ENCODE data around the gene PRX.
A peak's percentile ranks its signal among the peaks of the same experiment; 100 is the strongest.
"Not testable (repeated sequence)": the region's sequence is repeated elsewhere in the genome, so short reads cannot be mapped to it uniquely, and the experiment has no call there.

The PRX gene

DNA sequence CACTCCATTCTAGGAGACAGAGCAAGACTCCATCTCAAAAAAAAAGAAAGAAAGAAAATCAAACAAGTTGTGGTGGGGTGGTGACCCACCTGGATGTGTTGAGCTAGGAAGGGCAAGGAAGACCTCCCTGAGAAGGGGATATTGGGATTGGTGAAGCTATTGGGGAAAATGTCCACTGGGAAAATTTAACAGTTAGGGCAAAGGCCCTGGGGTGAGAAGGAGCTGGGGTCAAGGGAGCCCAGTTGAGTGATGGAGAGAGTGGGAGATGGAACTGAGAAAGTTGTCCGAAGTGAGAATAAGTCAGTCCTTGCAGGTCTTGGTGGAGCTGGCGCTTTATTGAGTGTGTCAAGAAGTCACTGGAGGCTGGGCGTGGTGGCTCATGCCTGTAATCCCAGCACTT lies 25.1 kb upstream of the PRX start:
- no peak for DNase-seq

DNA sequence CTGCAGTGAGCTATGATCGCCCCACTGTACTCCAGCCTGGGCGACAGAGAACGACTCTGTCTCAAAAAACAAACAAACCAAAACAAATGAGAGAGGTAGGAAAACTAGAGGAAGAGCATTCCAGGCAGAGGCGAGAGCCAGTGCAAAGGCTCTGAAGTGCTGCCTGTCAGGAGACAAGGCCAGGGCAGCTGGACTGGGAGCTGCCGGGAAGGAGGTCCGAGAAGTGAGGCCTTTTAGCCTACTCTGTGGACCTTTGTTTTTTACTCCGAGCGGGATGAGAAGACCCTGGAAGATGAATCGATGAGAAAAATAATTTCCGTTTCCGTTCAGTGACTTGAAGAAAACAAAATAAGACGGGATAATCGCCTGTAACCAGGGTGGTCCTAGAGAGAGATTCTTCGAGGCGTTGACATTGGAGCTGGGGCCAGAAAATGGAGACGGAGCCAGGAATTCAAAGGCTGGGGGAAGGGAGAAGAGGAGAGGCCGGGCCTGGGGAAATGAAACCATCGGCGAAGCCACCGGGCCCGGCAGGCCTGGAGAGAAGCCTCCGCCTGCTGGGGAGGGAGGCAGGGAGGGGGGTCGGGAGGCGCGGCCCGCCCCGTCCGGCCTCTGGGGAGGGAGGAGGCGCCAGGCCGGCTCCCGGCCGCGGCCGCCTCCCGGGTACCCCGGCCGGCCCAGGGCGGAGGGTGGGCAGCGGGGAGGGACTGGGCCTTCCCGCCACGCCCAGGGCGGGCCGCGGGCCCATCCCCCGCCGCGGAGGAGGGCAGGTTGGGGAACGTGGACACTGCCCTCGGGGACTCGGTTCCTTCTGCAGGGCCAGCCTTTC lies 20.4 kb upstream of the PRX start:
- DNase-seq = peak; percentile 93

DNA sequence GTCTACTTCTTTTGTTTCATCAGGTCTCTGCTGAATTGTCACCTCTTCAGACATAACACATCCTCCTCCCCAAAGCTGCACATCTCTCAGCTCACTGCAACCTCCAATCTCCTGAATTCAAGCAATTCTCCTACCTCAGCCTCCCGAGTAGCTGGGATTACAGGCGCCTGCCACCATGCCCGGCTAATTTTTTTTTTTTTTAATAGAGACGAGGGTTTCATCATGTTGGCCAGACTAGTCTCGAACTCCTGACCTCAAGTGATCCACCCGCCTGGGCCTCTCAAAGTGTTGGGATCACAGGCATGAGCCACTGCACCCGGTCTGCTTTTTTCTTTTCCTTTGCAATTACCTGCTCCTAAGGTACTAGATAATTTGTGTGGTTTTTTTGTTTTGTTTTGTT lies 19.6 kb upstream of the PRX start:
- DNase-seq = not testable (repeated sequence)

DNA sequence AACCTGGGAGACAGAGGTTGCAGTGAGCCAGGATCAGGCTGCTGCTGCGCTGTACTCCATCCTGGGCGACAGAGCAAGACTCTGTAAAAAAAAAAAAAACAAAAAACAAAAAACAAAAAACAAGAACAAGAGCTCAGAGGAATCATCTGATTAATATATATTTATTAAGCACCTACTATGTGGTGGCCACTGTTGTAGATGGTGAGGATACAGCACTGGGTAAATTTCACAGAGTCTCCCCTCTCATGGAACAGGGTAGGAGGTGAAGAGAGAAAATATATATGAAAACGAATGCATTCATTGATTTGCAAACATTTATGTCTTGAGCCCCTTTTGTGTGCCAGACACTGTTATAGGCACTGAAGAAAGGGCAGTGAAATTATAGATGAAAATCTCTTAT lies 18.5 kb upstream of the PRX start:
- DNase-seq = no peak

DNA sequence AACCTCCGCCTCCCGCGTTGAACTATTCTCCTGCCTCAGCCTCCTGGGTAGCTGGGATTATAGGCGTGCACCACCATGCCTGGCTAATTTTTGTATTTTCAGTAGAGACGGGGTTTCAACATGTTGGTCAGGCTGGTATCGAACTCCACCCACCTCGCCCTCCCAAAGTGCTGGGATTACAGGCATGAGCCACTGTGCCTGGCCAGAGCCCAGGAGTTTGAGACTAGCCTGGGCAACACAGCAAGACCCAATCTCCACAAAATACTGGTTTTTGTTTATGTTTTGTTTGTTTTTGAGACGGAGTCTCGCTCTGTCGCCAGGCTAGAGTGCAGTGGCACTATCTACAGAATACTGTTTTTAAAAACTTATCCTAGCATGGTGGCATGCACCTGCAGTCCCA lies 17.1 kb upstream of the PRX start:
- DNase-seq = not testable (repeated sequence)

DNA sequence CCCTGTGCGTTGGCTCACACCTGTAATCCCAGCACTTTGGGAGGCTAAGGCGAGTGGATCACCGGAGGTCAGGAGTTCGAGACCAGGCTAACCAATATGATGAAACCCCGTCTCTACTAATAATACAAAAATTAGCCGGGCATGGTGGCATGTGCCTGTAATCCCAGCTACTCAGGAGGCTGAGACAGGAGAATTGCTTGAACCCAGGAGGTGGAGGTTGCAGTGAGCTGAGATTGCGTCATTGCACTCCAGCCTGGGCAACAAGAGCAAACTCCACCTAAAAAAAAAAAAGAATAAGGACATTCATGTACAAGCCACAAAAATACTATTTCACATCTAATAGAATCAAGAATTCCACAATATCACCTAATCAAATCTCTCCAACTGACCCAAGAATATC lies 15.0 kb upstream of the PRX start:
- DNase-seq = not testable (repeated sequence)

DNA sequence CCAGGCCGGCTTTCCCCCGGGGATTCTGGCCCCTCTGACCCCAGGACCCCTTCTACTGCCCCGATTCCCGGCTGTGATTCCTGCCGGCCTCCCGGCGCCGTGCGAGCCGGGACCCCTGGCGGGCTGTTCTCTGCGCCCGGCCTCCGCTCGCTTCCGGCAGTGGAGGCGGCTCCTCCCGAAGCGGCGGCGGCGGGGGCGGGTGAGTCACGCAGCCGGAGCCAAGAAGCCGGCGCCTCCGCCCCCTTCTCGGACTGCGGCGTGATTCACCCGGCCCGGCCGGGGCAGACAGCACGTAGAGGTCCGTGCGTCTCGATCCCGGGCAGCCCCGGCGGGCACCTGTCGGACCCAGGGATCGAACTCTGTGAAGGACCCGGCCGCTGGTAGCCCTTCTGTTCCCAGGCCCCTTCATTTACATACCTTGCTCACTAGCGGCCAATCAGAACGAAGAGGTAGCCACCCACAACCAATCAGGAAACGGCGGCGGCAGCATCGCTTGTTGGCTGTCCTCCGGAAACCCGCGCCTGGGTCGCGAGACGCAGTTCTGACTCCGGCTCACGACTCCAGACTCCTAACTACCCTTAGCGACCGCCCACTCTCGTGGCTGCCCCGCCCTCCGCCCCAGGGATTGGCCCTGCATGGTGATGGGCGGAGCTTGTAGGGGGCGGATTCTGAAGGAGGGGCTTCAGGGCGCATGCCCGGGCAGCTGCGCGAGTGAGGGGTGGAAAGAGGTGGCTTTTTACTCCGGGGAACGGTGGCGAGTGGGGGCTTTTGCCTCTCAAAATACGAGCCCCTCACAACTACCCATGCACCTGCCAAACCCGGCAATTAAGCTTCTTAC lies 12.5 kb upstream of the PRX start, which contains the start of gene SERTAD1:
Gene SERTAD1 (minus strand): TSS at position 543 of the 838 bp plus-strand sequence. CDS start 2,446 bp downstream, outside the sequence.
- DNase-seq = peak; percentile 100

DNA sequence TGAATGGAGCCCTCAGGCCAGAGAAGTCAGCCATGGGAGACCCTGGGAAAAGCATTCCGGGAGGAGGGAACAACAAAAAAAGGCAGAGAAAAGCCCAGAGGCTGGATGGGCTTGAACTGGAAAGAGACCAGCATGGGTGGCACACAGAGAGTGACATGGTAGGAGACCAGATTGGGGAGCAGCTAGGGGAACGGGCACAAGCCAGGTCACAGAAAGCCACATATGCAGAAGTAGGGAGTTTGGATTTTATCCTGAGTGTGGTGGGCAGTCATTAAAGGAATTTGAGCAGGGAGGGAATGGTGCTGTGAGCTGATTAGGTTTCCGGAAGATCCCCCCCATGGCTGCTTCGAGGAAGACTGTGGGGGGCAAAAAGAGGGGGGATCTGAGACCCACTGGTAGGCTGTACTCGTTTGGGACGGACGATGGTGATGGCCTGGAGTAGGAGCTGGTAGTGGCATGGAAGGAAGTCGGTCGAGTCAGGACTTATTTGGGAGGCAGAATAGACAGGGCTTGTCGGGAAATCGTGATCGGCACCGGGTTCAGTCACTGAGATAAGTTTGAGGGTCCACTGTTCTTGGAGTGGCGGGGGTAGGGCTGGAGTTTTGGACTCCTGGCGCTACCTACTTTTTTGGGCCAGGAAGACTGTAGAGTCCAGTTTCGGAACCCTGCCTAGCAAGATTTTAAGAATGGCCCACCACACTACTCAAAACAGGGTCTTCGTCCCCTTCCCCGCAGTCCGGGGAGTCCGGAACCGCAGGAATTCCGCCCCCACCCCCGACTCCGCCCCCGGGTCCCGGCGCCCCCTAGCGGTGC lies 11.7 kb upstream of the PRX start:
- DNase-seq = no peak

DNA sequence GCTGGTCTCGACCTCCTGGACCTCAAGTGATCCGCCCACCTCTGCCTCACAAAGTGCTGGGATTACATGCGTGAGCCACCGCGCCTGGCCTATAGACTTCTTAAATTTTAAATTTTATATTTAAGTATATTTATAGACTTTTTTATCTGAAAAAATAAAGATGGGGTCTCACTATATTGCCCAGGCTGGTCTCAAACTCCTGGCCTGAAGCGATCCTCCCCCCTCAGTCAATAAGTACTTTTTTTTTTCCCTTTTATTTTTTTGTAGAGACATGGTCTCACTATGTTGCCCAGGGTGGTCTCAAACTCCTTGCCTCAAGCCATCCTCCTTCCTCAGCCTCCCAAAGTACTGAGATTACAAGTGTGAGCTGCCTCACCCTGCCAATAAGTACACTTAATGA lies 10.8 kb upstream of the PRX start:
- no peak for DNase-seq

DNA sequence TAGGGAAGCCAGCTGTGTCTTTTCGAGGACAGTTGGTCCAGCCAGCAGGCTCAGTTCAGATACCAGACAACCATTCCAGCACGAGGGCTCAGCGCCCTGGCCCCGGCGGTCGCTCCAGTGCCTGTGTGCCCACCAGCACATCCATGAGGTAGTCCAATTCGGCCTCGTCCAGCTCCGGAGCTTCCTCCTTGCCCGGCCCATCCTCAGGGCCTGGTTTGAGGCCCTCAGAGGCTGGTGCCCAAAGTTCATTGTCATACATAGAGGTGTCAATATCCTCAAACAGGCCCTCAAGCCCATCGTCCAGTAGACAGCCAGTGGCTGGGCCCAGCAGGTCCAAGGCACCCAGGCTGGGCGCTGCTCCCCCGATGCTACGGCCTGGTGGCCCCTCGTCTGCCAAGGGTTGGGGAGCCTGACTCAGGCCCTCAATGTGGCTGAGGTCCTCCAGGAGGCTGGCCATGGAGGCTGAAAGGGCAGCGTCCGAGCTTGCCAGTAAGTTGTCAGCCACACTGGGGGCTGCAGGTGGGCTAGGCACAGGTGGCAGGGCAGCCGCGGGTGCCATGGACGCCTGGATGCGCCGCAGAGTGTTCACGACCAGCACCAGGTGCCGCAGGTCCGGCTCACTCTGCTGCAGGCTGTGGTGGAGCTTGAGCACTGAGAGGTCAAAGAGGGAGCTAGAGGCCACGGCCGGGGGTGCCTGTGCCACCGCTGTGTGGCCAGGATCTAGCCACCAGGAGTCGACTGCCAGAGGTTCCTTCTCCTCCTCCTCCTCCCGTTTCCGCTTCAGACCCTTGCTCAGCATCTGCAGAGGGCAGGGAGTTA lies 9.8 kb upstream of the PRX start:
- no peak for DNase-seq

DNA sequence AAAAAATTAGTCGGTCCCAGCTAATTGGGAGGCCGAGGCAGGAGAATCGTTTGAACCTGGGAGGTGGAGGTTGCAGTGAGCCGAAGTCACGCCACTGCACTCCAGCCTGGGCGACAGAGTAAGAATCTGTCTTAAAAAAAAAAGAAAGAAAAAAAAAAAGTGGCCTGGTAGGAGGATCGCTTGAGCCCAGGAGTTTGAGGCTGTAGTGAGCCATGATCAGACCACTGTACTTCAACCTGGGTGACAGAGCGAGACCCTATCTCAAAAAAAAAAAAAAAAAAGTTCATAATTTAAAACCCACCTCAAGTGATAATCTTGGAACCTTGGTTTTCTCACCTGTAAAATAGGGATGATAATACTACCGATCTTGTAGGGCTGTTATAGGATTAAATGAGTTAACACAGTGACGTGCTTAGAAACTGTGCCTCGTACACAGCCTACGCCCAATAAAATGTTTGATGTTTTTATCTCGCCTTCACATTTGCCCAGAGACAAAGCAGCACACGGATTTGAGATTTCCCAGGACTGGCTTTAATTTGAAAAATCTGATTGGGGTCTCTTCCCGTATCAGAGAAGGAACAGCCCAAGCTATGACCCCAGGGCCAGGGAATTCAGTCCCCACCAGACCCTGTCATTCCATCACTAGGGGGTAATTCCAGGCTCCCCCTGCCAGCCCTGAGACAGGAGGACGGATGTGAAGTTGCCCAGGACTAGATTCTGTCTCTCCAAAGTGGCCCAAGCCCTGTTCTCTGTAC lies 9.0 kb upstream of the PRX start:
- no peak for DNase-seq

DNA sequence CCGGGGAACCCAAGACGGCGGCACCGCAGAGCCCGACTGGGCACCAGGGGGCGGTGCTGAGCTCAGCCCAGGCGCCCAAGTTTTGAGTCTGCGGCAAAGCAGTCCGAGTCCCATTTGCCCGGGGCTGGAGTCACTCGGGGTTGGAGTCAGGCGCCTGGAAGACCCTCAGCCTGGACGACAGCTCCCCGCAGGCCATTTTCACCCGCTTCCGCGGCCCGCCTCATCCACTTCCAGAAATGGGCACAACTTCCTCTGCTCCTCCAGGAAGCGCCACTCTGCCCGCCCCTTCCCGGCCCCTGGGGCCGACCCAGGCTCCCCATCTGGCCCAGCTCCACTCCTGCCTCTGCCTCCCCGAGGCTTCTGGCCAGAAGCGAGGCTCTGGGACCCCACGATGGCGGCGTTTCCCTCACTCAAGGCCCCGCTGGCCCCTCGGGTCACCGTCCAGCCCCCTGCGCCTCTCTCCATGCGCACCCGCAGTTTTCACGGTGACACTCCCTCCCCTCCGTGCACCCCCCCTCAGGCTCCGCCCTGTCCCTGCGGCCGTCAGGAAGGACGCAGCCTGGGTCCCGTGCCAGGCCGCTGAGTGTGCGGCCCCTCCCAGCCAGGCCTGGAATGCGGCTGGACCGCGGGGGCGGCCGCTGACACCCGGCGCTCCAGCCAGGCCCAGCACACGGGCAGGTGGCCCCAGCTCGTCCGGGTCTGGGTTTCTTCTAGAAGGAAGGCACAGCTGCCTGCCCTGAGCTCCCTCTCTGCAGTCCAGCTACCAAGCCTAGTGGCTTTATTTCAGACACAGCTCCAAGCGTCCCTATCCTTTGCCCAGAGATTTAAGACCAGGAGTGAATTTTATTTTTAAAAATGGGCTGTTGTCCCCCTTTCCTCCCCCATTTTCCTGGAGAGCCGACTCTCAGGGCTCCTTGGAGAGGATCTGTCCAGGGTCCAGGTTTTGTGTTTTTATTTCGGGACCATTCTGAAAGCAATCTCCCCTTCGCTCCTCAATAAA lies 7.9 kb upstream of the PRX start:
- peak; percentile 83 for DNase-seq

DNA sequence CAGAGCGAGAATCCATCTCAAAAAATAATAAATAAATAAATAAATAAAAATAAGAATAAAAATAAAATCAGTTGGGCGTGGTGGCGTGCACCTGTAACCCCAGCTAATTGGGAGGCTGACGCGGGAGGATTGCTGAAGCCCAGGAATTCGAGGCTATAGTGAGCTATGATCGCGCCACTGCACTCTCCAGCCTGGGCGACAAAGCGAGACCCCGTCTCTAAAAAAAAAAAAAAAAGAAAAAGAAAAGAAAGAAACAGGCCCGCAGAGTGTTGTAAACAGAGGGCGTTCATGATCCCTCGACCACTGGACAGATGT lies 7.2 kb upstream of the PRX start:
- DNase-seq = no peak

DNA sequence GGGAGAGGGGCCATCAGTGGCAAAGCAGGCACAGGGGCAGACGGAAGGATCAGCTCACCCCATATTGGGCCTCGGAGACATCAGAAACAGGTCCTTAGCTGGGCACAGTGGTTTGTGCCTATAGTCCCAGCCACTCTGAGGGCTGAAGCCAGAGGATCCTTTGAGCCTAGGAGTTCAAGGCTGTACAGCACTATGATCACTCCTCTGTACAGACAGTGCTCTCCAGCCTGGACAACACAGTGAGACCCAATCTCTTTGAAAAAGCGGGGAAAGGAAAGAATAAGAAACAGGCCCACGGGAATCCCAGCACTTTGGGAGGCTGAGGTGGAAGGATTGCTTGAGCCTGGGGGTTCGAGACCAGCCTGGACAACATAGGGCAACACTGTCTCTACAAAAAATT lies 6.6 kb upstream of the PRX start:
- DNase-seq = no peak

DNA sequence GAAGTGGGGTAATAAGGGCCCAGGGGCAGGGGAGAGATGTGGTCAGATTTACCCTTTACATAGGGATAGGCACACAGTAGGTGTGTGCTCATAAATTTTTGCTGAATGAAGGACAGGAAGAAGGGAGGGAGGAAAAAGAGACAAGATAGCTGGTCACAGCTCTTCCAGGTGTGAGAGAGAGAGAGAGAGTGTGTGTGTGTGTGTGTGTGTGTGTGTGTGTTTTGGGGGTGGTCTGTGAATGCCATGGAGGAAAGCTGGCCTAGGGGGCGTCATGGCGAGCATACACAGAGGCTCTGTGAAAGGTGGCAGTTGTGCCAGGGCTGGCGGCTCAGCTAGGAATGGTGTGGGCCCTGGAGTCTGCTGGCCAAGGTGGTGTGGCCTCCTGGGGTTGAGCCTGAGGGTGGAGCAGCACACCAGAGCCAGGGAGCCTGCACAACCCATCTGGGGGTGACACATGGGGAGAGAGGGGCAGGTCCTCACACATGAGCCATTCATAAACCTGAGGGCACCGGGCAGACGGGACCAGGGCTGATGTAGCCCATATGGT lies 6.0 kb upstream of the PRX start:
- DNase-seq = no peak

DNA sequence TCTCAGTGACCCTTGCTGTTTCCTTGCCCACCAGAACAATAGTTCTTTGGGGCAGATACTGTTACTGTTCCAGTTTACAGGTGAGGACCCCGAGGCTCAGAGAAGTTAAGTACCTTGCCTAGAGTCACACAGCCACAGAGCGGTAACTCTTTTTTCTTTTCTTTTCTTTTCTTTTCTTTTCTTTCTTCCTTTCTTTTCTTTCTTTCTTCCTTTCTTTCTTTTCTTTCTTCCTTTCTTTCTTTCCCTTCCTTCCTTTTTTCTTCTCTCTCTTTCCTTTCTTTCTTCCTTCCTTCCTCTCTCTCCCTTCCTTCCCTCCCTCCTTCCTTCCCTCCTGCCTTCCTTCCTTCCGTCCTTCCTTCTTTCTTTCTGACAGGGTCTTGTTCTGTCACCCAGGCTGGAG lies 4.9 kb upstream of the PRX start:
- DNase-seq = no peak

DNA sequence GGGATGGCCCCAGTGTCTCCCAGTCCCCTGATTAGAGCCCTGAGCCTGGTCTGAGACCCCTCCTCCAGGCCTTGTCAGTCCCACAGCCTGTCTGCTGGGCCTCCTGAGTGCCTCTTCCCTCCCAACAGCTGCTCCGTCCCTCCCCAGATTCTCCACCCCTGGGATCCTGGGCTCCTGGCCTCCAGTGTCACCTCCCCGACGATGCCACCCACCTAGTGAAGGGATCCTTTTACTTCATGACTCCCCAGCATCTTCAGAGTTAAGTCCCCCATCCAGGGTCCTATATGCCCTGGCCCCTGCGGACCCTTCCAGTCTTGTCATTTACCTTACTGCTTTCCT lies 4.4 kb upstream of the PRX start:
- DNase-seq = no peak

DNA sequence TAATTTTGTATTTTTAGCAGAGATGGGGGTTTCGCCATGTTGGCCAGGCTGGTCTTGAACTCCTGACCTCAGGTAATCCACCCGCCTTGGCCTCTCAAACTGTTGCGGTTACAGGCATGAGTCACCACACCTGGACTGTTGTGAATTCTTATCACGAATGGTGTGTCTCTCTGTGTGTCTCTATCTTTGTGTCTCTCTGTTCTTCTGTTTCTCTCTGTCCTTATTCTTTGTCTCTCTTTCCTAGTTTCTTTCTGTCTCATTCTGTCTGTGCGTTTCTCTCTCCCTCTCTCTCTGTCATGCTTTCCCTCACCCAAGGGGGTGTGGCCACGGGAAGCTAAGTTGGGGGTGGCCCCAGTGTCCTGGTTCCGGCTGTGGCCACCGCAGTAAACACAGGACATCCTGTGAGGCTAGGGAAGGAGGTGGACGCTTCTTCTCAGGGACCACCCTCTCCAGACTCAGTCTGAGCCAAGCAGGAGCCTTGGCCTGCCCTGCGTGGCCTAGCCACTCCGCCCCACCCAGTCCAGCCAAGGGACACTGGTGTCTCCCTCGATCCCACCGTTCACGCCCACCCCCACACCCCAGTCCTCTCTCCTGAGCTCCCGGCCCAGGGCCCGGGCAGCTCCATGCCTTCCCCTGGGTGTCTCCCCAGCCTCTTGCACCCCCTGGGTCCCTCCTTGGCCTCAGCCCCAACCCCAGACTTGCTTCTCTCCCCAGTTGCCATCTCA lies 3.9 kb upstream of the PRX start:
- DNase-seq = peak; percentile 49

DNA sequence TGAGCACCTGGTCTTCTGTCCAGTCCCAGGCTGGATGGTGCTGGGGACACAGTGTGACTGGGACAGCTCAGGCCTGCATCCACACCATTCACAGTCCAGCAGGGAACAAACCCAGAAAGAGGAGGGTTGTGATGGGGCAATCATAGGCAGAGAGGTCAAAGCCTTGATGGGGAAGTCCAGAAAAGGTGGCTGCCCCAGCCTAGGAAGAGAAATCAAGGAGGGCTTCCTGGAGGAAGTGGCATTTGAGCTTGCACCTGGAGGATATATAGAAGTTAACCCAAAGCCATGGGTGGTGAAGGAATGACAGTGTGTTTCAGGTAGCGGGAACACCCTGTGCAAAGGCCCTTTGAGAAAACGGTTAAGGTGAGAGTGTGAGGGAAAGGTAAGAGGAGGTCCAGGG lies 2.6 kb upstream of the PRX start:
- DNase-seq = no peak
